Stimulated activated CD8-positive, alpha-beta memory T cell treated with anti-CD3 and anti-CD28 coated beads, Interleukin-15, amount 100 ng/mL, for 48 hours (primary cell): Measurements from ENCODE around the gene TSHZ3.

Source experiments
- DNase-seq, 2 donors: peaks; one replicate each; pipeline ENCODE4 v3.0.0-alpha.2; 2020; ENCODE audit warnings: low read depth in 2 of 2

The TSHZ3 gene

GRCh38 chr19:31231237-31231636 is 118.0 kb downstream of the TSHZ3 start:
- no peak for DNase-seq

GRCh38 chr19:31226151-31226935 is 122.9 kb downstream of the TSHZ3 start:
- DNase-seq, result no peak
